ENCODE results near the gene IFT81.
"Not testable (repeated sequence)": the region's sequence is repeated elsewhere in the genome, so short reads cannot be mapped to it uniquely, and the experiment has no call there.

Gene IFT81

GRCh38 chr12:110211639-110212536 lies 87.7 kb downstream of the IFT81 start:
- not testable (repeated sequence) for DNase-seq

- DNase-seq = no peak
Observed at GRCh38 chr12:110217996-110218674, 94.0 kb downstream of the IFT81 start.

GRCh38 chr12:110222027-110222426 lies 97.9 kb downstream of the IFT81 start:
- no peak for DNase-seq

GRCh38 chr12:110222433-110222832 lies 98.3 kb downstream of the IFT81 start:
- DNase-seq = no peak

- peak; percentile 92 for DNase-seq
Observed at GRCh38 chr12:110223777-110224378, 99.7 kb downstream of the IFT81 start.

- peak; percentile 69 for DNase-seq
Observed at GRCh38 chr12:110224379-110225304, 100.5 kb downstream of the IFT81 start.

- no peak for DNase-seq
Observed at GRCh38 chr12:110227138-110227537, 103.0 kb downstream of the IFT81 start.

- not testable (repeated sequence) for DNase-seq
Observed at GRCh38 chr12:110228348-110228747, 104.2 kb downstream of the IFT81 start.

GRCh38 chr12:110228756-110229155 lies 104.6 kb downstream of the IFT81 start:
- DNase-seq = no peak

- DNase-seq = no peak
Observed at GRCh38 chr12:110229409-110229808, 105.3 kb downstream of the IFT81 start.

- DNase-seq = no peak
Observed at GRCh38 chr12:110230655-110231054, 106.5 kb downstream of the IFT81 start.

GRCh38 chr12:110233212-110233903 lies 109.2 kb downstream of the IFT81 start:
- no peak for DNase-seq

- DNase-seq = no peak
Observed at GRCh38 chr12:110234331-110234751, 110.2 kb downstream of the IFT81 start.

GRCh38 chr12:110234755-110235154 lies 110.6 kb downstream of the IFT81 start:
- DNase-seq = no peak

GRCh38 chr12:110235383-110235782 lies 111.2 kb downstream of the IFT81 start:
- DNase-seq = no peak

GRCh38 chr12:110243227-110243626 lies 119.1 kb downstream of the IFT81 start:
- DNase-seq = no peak

GRCh38 chr12:110244372-110244771 lies 120.2 kb downstream of the IFT81 start:
- no peak for DNase-seq

- no peak for DNase-seq
Observed at GRCh38 chr12:110244829-110245228, 120.7 kb downstream of the IFT81 start.

- no peak for DNase-seq
Observed at GRCh38 chr12:110245369-110245772, 121.2 kb downstream of the IFT81 start.

GRCh38 chr12:110246636-110247339 lies 122.6 kb downstream of the IFT81 start:
- no peak for DNase-seq

Measured in NCI-H226 (cell line).